Tibial nerve (tissue), 4 donors: ENCODE data around the gene COL9A3.

ENCODE experiments used
- CTCF ChIP-seq, 5 experiments: fragments of 200-600 bp in 3 of 5; fragments of 450-650 bp in 2 of 5; sonication (generic) in 3 of 5; IDR thresholded peaks; one replicate each; pipeline ENCODE4 v1.5.1; 2016 to 2019; ENCODE audit warnings: antibody characterized with exemption in 5 of 5, mild to moderate bottlenecking in 3 of 5, moderate library complexity in 2 of 5
- EP300 ChIP-seq, 2 donors: sonication (generic); formaldehyde crosslinking; IDR thresholded peaks; one replicate each; pipeline ENCODE4 v1.6.1; 2017; ENCODE audit warnings: antibody characterized with exemption in 2 of 2, mild to moderate bottlenecking in 1 of 2
- POLR2A ChIP-seq, 2 donors: fragments of 450-650 bp; IDR thresholded peaks; one replicate each; pipeline ENCODE4 v1.6.1; 2017; ENCODE audit warnings: antibody characterized with exemption in 2 of 2, mild to moderate bottlenecking in 2 of 2, moderate library complexity in 2 of 2

GRCh38 chr20:62889411-62889810 lies 72.6 kb downstream of the COL9A3 start:
- TF ChIP-seq CTCF (IDR thresholded peaks at IDR 0.05) (no peak), EP300 (IDR thresholded peaks at IDR 0.05) (no peak), POLR2A (IDR thresholded peaks at IDR 0.05) (no peak)
